Measurements from ENCODE around the gene SRCAP.
A peak's percentile ranks its signal among the peaks of the same experiment; 100 is the strongest.

The SRCAP gene

DNA sequence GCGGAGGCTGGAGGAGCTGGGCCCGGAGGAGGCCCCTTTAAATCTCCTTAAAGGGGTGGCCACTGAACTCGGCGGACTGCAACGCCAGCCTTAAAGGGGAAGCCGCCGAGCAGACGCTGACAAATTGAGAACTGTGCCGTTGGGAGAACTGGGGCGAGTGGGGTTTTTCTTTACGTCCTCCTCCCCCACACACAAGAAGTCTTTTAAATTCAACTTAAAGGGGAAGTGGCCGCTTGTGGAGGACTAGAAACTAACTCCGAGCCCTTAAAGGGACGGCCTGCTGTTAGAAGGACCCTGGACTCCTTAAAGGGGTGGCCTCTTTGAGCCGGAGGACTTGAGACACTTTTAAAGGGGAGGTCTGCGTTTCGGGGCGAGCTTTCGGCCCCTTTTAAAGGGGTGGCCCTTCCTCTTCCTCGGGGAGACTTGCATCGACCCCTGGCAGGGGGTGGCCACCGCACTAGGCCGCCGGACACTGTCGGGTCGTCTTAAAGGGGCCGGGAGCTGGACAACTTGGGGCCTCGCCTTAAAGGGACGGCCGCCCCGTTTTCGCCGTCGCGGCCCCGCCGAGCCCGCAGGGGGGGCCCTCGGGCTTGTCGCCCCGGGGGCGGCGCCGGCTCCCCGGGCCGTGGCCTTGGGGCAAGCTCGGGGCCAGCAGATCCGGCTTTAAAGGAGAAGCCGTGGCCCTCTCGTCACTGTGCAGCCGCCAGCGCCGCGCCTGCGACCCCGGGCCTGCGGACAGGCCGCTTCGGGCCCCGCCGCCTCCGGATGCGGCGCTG is 40.1 kb upstream of the SRCAP start:
- POLR2A ChIA-PET, result interaction anchor here (0.6 to 4.4 kb wide), 11 partner anchors 9 to 244 kb away, joined by 3 to 43 read pairs (median 3); partner anchors contain the start of genes PRR14 and SRCAP
- CTCF ChIA-PET, result interaction anchor here (0.6 to 4.6 kb wide), 11 partner anchors 8 to 198 kb away, joined by 3 to 31 read pairs (median 3); partner anchors contain the start of gene PRR14
- Histone ChIP-seq H3K36me3 (ENCODE audit: control insufficient read depth in 4 of 4, insufficient read depth in 4 of 4, low read length in 3 of 4) (peaks cover 14 to 61% (median 53%) of the 10 kb centered on the region in 4 experiments), H3K4me1 (ENCODE audit: control extremely low read depth in 1 of 4, control insufficient read depth in 4 of 4, insufficient read depth in 4 of 4, low read length in 3 of 4) (peaks cover 8 to 37% (median 35%) of the 10 kb centered on the region in 4 experiments), H3K27ac (ENCODE audit: insufficient read depth in 1 of 2, low read depth in 1 of 2, low read length in 2 of 2, poor library complexity in 1 of 2, severe bottlenecking in 2 of 2) (peak overlapping the region; percentile 100), H3K4me3 (ENCODE audit: control insufficient read depth in 1 of 7, extremely low read depth in 1 of 7, insufficient read depth in 4 of 7, low read depth in 2 of 7, low read length in 6 of 7) (peak overlapping the region; percentile 86 to 94 (median 90)), H3K9me3 (ENCODE audit: control extremely low read depth in 1 of 5, control insufficient read depth in 4 of 5, insufficient read depth in 2 of 5, low read depth in 1 of 5, low read length in 4 of 5) (no peaks in the 10 kb centered on the region), H3K27me3 (replicated peaks in 2 of 5; ENCODE audit: control insufficient read depth in 4 of 5, insufficient read depth in 5 of 5, low read length in 4 of 5) (no peaks in the 10 kb centered on the region)
- WGBS (ENCODE audit: insufficient coverage), result under 1% methylated on average over 41 of the region's 64 CpGs
- peak; percentile 98 to 99 (median 99) for DNase-seq

DNA sequence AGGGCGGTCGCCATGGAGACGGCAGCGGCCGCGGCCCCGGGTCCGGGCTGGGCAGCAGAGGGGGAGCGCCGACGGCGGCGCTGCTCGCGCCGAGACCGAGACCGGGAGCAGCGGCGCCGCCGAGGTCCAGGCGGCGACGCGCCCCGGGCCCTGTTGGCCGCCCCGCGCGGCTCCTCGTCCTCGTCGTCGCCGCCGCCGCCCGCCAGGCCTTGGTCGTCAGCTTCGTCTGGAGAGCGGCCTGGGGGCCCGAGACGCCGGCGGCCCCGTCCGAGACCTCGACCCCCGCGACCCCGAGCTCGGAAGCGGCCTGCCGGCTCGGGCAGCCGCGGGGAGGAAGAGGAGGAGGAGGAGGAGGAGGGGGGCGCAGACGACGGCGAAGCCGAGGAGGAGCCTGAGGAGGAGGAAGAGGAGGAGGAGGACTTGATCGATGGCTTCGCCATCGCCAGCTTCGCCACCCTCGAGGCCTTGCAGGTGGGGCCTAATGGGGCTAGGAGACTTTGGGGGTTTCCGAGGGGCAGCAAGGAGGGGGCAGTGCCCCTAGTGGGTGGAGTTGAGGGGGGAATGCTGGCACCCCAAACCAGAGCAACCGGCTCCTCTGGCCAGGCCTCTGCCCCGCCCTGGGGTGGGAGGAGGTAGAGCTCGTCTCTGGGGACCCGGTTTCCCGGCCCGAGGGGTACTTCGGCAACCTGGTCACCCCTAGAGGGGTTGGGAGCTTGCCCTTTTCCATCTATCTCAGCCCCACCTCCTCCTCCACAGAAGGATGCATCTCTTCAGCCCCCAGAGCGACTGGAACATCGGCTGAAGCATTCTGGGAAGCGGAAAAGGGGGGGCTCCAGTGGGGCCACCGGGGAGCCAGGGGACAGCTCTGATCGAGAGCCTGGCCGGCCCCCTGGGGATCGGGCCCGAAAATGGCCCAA is 39.2 kb upstream of the SRCAP start:
- Histone ChIP-seq H3K36me3 (ENCODE audit: control insufficient read depth in 4 of 4, insufficient read depth in 4 of 4, low read length in 3 of 4) (peaks cover 9 to 57% (median 49%) of the 10 kb centered on the region in 4 experiments), H3K4me3 (ENCODE audit: control insufficient read depth in 1 of 7, extremely low read depth in 1 of 7, insufficient read depth in 4 of 7, low read depth in 2 of 7, low read length in 6 of 7) (peak overlapping the region; percentile 86 to 94 (median 90)), H3K27me3 (replicated peaks in 2 of 5; ENCODE audit: control insufficient read depth in 4 of 5, insufficient read depth in 5 of 5, low read length in 4 of 5) (no peaks in the 10 kb centered on the region), H3K27ac (ENCODE audit: insufficient read depth in 1 of 2, low read depth in 1 of 2, low read length in 2 of 2, poor library complexity in 1 of 2, severe bottlenecking in 2 of 2) (peak overlapping the region; percentile 100), H3K4me1 (ENCODE audit: control extremely low read depth in 1 of 4, control insufficient read depth in 4 of 4, insufficient read depth in 4 of 4, low read length in 3 of 4) (peaks cover 8 to 37% (median 35%) of the 10 kb centered on the region in 4 experiments), H3K9me3 (ENCODE audit: control extremely low read depth in 1 of 5, control insufficient read depth in 4 of 5, insufficient read depth in 2 of 5, low read depth in 1 of 5, low read length in 4 of 5) (no peaks in the 10 kb centered on the region)
- peak; percentile 31 to 71 (median 66) for DNase-seq
- WGBS (ENCODE audit: insufficient coverage), result 0% methylated on average over 56 of the region's 84 CpGs
- ChIA-PET POLR2A (interaction anchor here (0.5 to 4.4 kb wide), 11 partner anchors 8 to 132 kb away, joined by 3 to 43 read pairs (median 4); partner anchors contain the start of genes PRR14 and SRCAP), CTCF (interaction anchor here (0.7 to 4.6 kb wide), 9 partner anchors 9 to 77 kb away, joined by 3 to 31 read pairs (median 5); partner anchors contain the start of gene PRR14)

GRCh38 chr16:30660424-30661261 is 38.3 kb upstream of the SRCAP start:
- Histone ChIP-seq H3K27ac (ENCODE audit: insufficient read depth in 1 of 2, low read depth in 1 of 2, low read length in 2 of 2, poor library complexity in 1 of 2, severe bottlenecking in 2 of 2) (peak overlapping the region; percentile 100), H3K27me3 (replicated peaks in 2 of 5; ENCODE audit: control insufficient read depth in 4 of 5, insufficient read depth in 5 of 5, low read length in 4 of 5) (no peaks in the 10 kb centered on the region), H3K36me3 (ENCODE audit: control insufficient read depth in 4 of 4, insufficient read depth in 4 of 4, low read length in 3 of 4) (peaks cover 8 to 57% (median 49%) of the 10 kb centered on the region in 4 experiments), H3K9me3 (ENCODE audit: control extremely low read depth in 1 of 5, control insufficient read depth in 4 of 5, insufficient read depth in 2 of 5, low read depth in 1 of 5, low read length in 4 of 5) (no peaks in the 10 kb centered on the region), H3K4me3 (ENCODE audit: control insufficient read depth in 1 of 7, extremely low read depth in 1 of 7, insufficient read depth in 4 of 7, low read depth in 2 of 7, low read length in 6 of 7) (peak overlapping the region; percentile 86 to 94 (median 90)), H3K4me1 (ENCODE audit: control extremely low read depth in 1 of 4, control insufficient read depth in 4 of 4, insufficient read depth in 4 of 4, low read length in 3 of 4) (peaks cover 8 to 37% (median 35%) of the 10 kb centered on the region in 4 experiments)
- ChIA-PET CTCF (interaction anchor here (0.7 to 4.6 kb wide), 6 partner anchors 11 to 37 kb away, joined by 3 to 31 read pairs (median 6); no protein-coding TSS in a partner anchor), POLR2A (interaction anchor here (0.5 to 4.4 kb wide), 8 partner anchors 8 to 37 kb away, joined by 3 to 43 read pairs (median 4); partner anchors contain the start of genes PRR14 and SRCAP)
- peak; percentile 81 to 94 (median 93) for DNase-seq
- 42% methylated on average over 17 of the region's 21 CpGs for WGBS (ENCODE audit: insufficient coverage)

GRCh38 chr16:30662449-30662848 is 36.5 kb upstream of the SRCAP start:
- Histone ChIP-seq H3K27ac (ENCODE audit: insufficient read depth in 1 of 2, low read depth in 1 of 2, low read length in 2 of 2, poor library complexity in 1 of 2, severe bottlenecking in 2 of 2) (peak overlapping the region in 1 of 2 experiments; percentile 100), H3K4me1 (ENCODE audit: control extremely low read depth in 1 of 4, control insufficient read depth in 4 of 4, insufficient read depth in 4 of 4, low read length in 3 of 4) (peaks cover 5 to 28% (median 26%) of the 10 kb centered on the region in 4 experiments), H3K27me3 (replicated peaks in 2 of 5; ENCODE audit: control insufficient read depth in 4 of 5, insufficient read depth in 5 of 5, low read length in 4 of 5) (no peaks in the 10 kb centered on the region), H3K9me3 (ENCODE audit: control extremely low read depth in 1 of 5, control insufficient read depth in 4 of 5, insufficient read depth in 2 of 5, low read depth in 1 of 5, low read length in 4 of 5) (no peaks in the 10 kb centered on the region), H3K4me3 (ENCODE audit: control insufficient read depth in 1 of 7, extremely low read depth in 1 of 7, insufficient read depth in 4 of 7, low read depth in 2 of 7, low read length in 6 of 7) (no peak overlapping the region), H3K36me3 (ENCODE audit: control insufficient read depth in 4 of 4, insufficient read depth in 4 of 4, low read length in 3 of 4) (peaks cover 12 to 61% (median 56%) of the 10 kb centered on the region in 4 experiments)
- WGBS (ENCODE audit: insufficient coverage), result 93% methylated on average over 12 of the region's 17 CpGs
- ChIA-PET CTCF (interaction anchor here (1.2 to 4.6 kb wide), 2 partner anchors 10 to 31 kb away, joined by 3 to 31 read pairs; no protein-coding TSS in a partner anchor), POLR2A (no interaction called here)
- DNase-seq, result no peak

DNA sequence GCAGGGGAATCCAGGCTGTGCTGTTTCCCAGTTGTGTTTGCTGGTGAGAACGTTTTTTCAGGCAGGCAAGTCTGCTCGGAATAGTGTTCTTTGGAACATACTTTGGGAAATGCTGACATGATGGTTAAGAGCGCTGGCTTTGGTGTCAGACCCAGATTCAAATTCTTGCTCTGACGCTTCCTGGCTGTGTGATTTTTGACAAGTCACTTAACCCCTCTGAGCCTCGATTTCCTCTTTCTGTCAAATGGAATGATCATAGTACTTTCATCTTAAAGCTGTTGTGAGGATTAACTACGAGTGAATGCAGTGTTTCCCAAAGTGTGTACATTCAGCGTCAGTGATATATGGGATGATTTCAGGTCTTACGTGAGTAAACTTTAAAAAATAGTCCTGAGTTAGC is 35.9 kb upstream of the SRCAP start:
- no peak for DNase-seq
- Histone ChIP-seq H3K27ac (ENCODE audit: insufficient read depth in 1 of 2, low read depth in 1 of 2, low read length in 2 of 2, poor library complexity in 1 of 2, severe bottlenecking in 2 of 2) (peak overlapping the region in 1 of 2 experiments; percentile 31), H3K36me3 (ENCODE audit: control insufficient read depth in 4 of 4, insufficient read depth in 4 of 4, low read length in 3 of 4) (peaks cover 12 to 67% (median 62%) of the 10 kb centered on the region in 4 experiments), H3K4me1 (ENCODE audit: control extremely low read depth in 1 of 4, control insufficient read depth in 4 of 4, insufficient read depth in 4 of 4, low read length in 3 of 4) (peaks cover 5 to 25% (median 23%) of the 10 kb centered on the region in 4 experiments), H3K27me3 (replicated peaks in 2 of 5; ENCODE audit: control insufficient read depth in 4 of 5, insufficient read depth in 5 of 5, low read length in 4 of 5) (no peaks in the 10 kb centered on the region), H3K4me3 (ENCODE audit: control insufficient read depth in 1 of 7, extremely low read depth in 1 of 7, insufficient read depth in 4 of 7, low read depth in 2 of 7, low read length in 6 of 7) (no peak overlapping the region), H3K9me3 (ENCODE audit: control extremely low read depth in 1 of 5, control insufficient read depth in 4 of 5, insufficient read depth in 2 of 5, low read depth in 1 of 5, low read length in 4 of 5) (no peaks in the 10 kb centered on the region)
- ChIA-PET CTCF (interaction anchor here (1.2 to 6.2 kb wide), 2 partner anchors 9 to 29 kb away, joined by 3 to 54 read pairs; no protein-coding TSS in a partner anchor), POLR2A (no interaction called here)
- WGBS (ENCODE audit: insufficient coverage), result 96% methylated on average over 8 of the region's 8 CpGs

GRCh38 chr16:30663820-30664219 is 35.2 kb upstream of the SRCAP start:
- peak overlapping the region in 1 of 2 experiments; percentile 31 for H3K27ac ChIP-seq (ENCODE audit: insufficient read depth in 1 of 2, low read depth in 1 of 2, low read length in 2 of 2, poor library complexity in 1 of 2, severe bottlenecking in 2 of 2)
- H3K27me3 ChIP-seq (replicated peaks in 2 of 5; ENCODE audit: control insufficient read depth in 4 of 5, insufficient read depth in 5 of 5, low read length in 4 of 5), result no peaks in the 10 kb centered on the region
- WGBS (ENCODE audit: insufficient coverage), result 95% methylated on average over 5 of the region's 9 CpGs
- CTCF ChIA-PET, result interaction anchor here (1.4 to 6.2 kb wide), 2 partner anchors 9 to 29 kb away, joined by 4 to 54 read pairs; no protein-coding TSS in a partner anchor
- H3K9me3 ChIP-seq (ENCODE audit: control extremely low read depth in 1 of 5, control insufficient read depth in 4 of 5, insufficient read depth in 2 of 5, low read depth in 1 of 5, low read length in 4 of 5), result no peaks in the 10 kb centered on the region
- DNase-seq, result no peak
- H3K4me1 ChIP-seq (ENCODE audit: control extremely low read depth in 1 of 4, control insufficient read depth in 4 of 4, insufficient read depth in 4 of 4, low read length in 3 of 4), result peaks cover 5 to 25% (median 23%) of the 10 kb centered on the region in 4 experiments
- no peak overlapping the region for H3K4me3 ChIP-seq (ENCODE audit: control insufficient read depth in 1 of 7, extremely low read depth in 1 of 7, insufficient read depth in 4 of 7, low read depth in 2 of 7, low read length in 6 of 7)
- peaks cover 12 to 75% (median 69%) of the 10 kb centered on the region in 4 experiments for H3K36me3 ChIP-seq (ENCODE audit: control insufficient read depth in 4 of 4, insufficient read depth in 4 of 4, low read length in 3 of 4)
- POLR2A ChIA-PET, result no interaction called here
